Trophoblast cell (in vitro differentiated cells and primary cell): ENCODE results near the gene GCLC.
"Not testable (repeated sequence)": the region's sequence is repeated elsewhere in the genome, so short reads cannot be mapped to it uniquely, and the experiment has no call there.

Source experiments
- DNase-seq, 2 donors: peaks; one replicate each; pipeline ENCODE4 v3.0.0-alpha.2; 2016
- H2AFZ ChIP-seq: 2 replicates; pipeline ENCODE4 v1.6.1; 2013; ENCODE audit warnings: low read length, moderate library complexity, mild to moderate bottlenecking; ENCODE audit not compliant: insufficient read depth, poor library complexity
- H2AK5ac ChIP-seq: 2 replicates; pipeline ENCODE4 v1.6.1; 2013; ENCODE audit warnings: mild to moderate bottlenecking, low read length
- H2BK120ac ChIP-seq: 2 replicates; pipeline ENCODE4 v1.6.1; 2013; ENCODE audit warnings: low read length, mild to moderate bottlenecking, moderate library complexity; ENCODE audit not compliant: insufficient read depth, poor library complexity
- H2BK12ac ChIP-seq: 2 replicates; pipeline ENCODE4 v1.6.1; 2013; ENCODE audit warnings: mild to moderate bottlenecking, low read length, moderate library complexity
- H2BK5ac ChIP-seq: 2 replicates; pipeline ENCODE4 v1.6.1; 2013; ENCODE audit warnings: low read length, low read depth, moderate library complexity, mild to moderate bottlenecking; ENCODE audit not compliant: poor library complexity
- H3K14ac ChIP-seq: 2 replicates; pipeline ENCODE4 v1.6.1; 2013; ENCODE audit warnings: mild to moderate bottlenecking, low read length
- H3K18ac ChIP-seq: 2 replicates; pipeline ENCODE4 v1.6.1; 2013; ENCODE audit warnings: mild to moderate bottlenecking, low read length
- H3K23ac ChIP-seq: 2 replicates; pipeline ENCODE4 v1.6.1; 2013; ENCODE audit warnings: low read length
- H3K27ac ChIP-seq: 2 replicates; pipeline ENCODE4 v1.5.1; 2013; ENCODE audit warnings: low read depth, mild to moderate bottlenecking, inconsistent platforms, low read length, moderate library complexity
- H3K27me3 ChIP-seq: 2 replicates; pipeline ENCODE4 v1.6.1; 2013; ENCODE audit warnings: inconsistent platforms, mild to moderate bottlenecking, low read length, moderate library complexity; ENCODE audit not compliant: insufficient read depth
- H3K36me3 ChIP-seq, 2 experiments: 1 replicate in 1 of 2; 2 replicates in 1 of 2; pipeline ENCODE4 v1.6.1; 2013; ENCODE audit warnings: low read length in 2 of 2, mild to moderate bottlenecking in 2 of 2, moderate library complexity in 1 of 2; ENCODE audit not compliant: insufficient read depth in 2 of 2, control insufficient read depth in 1 of 2
- H3K4ac ChIP-seq: 2 replicates; pipeline ENCODE4 v1.6.1; 2013; ENCODE audit warnings: low read depth, mild to moderate bottlenecking, low read length, moderate library complexity
- H3K4me1 ChIP-seq, 2 experiments: 1 replicate in 1 of 2; 2 replicates in 1 of 2; pipeline ENCODE4 v1.6.1; 2013; ENCODE audit warnings: low read length in 2 of 2, mild to moderate bottlenecking in 2 of 2, moderate library complexity in 1 of 2; ENCODE audit not compliant: insufficient read depth in 2 of 2, control insufficient read depth in 1 of 2
- H3K4me2 ChIP-seq: 2 replicates; pipeline ENCODE4 v1.6.1; 2013; ENCODE audit warnings: inconsistent platforms, mild to moderate bottlenecking, low read length, moderate library complexity
- H3K4me3 ChIP-seq: 2 replicates; pipeline ENCODE4 v1.5.1; 2013; ENCODE audit warnings: mild to moderate bottlenecking, low read depth, low read length, inconsistent platforms
- H3K79me1 ChIP-seq: one replicate; pipeline ENCODE4 v1.6.1; 2013; ENCODE audit warnings: low read length
- H3K79me2 ChIP-seq: 2 replicates; pipeline ENCODE4 v1.6.1; 2013; ENCODE audit warnings: low read length, mild to moderate bottlenecking; ENCODE audit not compliant: control insufficient read depth, insufficient read depth, poor library complexity
- H3K9ac ChIP-seq: 2 replicates; pipeline ENCODE4 v1.6.1; 2013; ENCODE audit warnings: mild to moderate bottlenecking, low read length
- H3K9me3 ChIP-seq: 2 replicates; pipeline ENCODE4 v1.6.1; 2013; ENCODE audit warnings: low read depth, mild to moderate bottlenecking, control low read depth, inconsistent platforms, low read length; ENCODE audit not compliant: insufficient read depth
- H4K12ac ChIP-seq: 2 replicates; pipeline ENCODE4 v1.6.1; 2013; ENCODE audit warnings: low read depth, mild to moderate bottlenecking, low read length, moderate library complexity
- H4K8ac ChIP-seq: 2 replicates; pipeline ENCODE4 v1.6.1; 2013; ENCODE audit warnings: low read depth, mild to moderate bottlenecking, low read length, moderate library complexity
- H4K91ac ChIP-seq: one replicate; pipeline ENCODE4 v1.6.1; 2013; ENCODE audit warnings: low read depth, mild to moderate bottlenecking, low read length, moderate library complexity
- WGBS: extraction: QIAGEN DNeasy Blood & Tissue Kit; methylation state at CpG from one replicate; pipeline ENCODE4 v1.1.7; 2013; ENCODE audit warnings: missing lambda C conversion rate; ENCODE audit not compliant: insufficient read length, insufficient coverage; ENCODE audit errors: extremely low coverage; 5-methylcytosine and 5-hydroxymethylcytosine counted together

The GCLC gene

DNA sequence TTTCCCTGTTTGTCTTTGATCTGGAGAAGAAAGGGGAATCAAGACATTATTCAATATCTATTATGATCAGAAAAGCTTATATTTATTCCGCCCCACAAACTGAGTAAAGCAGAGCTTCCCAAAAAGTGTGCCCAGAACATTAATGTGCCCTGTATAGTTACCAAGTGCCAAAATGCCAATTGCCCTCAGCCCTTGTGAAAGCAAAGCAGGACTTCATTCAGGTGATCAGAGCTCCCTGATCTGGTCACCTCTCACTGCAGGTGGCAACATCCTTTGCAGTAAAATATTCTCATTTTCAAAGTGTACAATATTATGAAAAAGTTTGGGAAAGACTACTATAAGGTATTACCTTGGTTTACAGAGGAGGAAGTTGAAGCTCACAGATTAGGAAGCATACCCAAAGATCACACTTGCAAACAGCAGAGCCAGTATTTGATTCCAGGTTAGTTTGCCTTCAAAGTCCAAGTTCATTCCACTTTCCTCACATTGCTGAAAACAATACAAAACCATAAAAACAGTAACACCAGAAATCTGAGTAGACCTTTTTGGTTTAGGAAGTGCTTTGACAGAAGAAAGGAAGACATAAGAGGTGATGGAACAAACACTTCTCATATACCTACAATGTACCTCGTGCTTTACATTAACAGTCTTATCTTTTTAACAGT lies 19.6 kb upstream of the GCLC start:
- H3K23ac ChIP-seq, result no peak overlapping the region
- no peak overlapping the region for H3K9ac ChIP-seq
- no peaks in the 10 kb centered on the region for H3K36me3 ChIP-seq
- H3K9me3 ChIP-seq, result peaks cover 2% of the 10 kb centered on the region
- no peak overlapping the region for H2AFZ ChIP-seq
- no CpG with 5 or more reads among the region's 2 CpGs for WGBS
- no peak overlapping the region for H4K91ac ChIP-seq
- H3K27me3 ChIP-seq, result no peaks in the 10 kb centered on the region
- no peak overlapping the region for H3K18ac ChIP-seq
- no peak overlapping the region for H2BK12ac ChIP-seq
- no peak overlapping the region for H3K4ac ChIP-seq
- no peak overlapping the region for H2AK5ac ChIP-seq
- H4K8ac ChIP-seq, result no peak overlapping the region
- H3K27ac ChIP-seq, result no peak overlapping the region
- H2BK5ac ChIP-seq, result no peak overlapping the region
- no peaks in the 10 kb centered on the region for H3K79me2 ChIP-seq
- H3K14ac ChIP-seq, result no peak overlapping the region
- H3K4me2 ChIP-seq, result no peak overlapping the region
- no peak overlapping the region for H4K12ac ChIP-seq
- no peak overlapping the region for H3K4me3 ChIP-seq
- H2BK120ac ChIP-seq, result no peak overlapping the region
- no peak for DNase-seq
- no peaks in the 10 kb centered on the region for H3K4me1 ChIP-seq
- no peaks in the 10 kb centered on the region for H3K79me1 ChIP-seq

DNA sequence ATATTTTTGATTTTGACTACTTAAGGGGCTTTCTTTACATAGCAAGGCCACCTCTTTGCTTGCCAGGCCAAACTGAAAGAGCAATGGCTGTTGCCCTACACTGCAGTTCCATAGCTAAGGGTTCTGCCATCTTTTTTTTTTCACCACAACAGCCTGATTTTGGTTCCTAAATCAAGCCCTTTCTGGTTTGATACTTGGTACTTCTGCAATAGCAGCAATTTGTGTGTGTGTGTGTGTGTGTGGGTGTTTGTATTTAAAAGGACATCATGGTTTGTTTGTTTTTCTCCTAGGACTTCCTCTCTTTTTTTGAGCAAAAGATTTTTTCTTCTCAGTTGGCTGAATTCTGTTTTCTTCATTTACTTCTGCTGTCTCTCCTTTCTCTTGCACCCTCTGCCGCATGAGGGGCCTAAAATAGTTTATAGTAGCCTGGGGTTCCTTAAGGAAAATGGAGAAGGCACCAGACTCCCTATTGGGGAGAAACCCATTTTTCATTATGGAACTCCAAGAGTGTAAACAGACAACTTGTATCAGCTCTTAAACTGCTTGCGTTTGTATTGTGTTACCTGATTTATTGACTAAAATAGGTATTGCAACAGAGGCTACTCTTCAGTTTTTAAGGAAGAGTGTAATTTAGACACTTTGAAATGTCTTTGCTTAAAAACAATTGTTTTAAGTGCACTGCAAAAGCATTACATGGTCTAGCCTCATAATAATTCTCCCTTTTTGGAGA lies 12.2 kb upstream of the GCLC start:
- DNase-seq, result no peak
- no peak overlapping the region for H3K4me3 ChIP-seq
- H3K4me2 ChIP-seq, result no peak overlapping the region
- whole genome bisulfite sequencing, result no CpG with 5 or more reads among the region's 2 CpGs
- no peak overlapping the region for H4K12ac ChIP-seq
- no peak overlapping the region for H2BK120ac ChIP-seq
- H2BK12ac ChIP-seq, result no peak overlapping the region
- no peak overlapping the region for H2AFZ ChIP-seq
- H3K27ac ChIP-seq, result no peak overlapping the region
- no peak overlapping the region for H3K18ac ChIP-seq
- H3K79me2 ChIP-seq, result no peaks in the 10 kb centered on the region
- H3K9me3 ChIP-seq, result peaks cover 3% of the 10 kb centered on the region
- no peak overlapping the region for H4K91ac ChIP-seq
- H2BK5ac ChIP-seq, result no peak overlapping the region
- no peaks in the 10 kb centered on the region for H3K27me3 ChIP-seq
- no peak overlapping the region for H4K8ac ChIP-seq
- no peak overlapping the region for H3K23ac ChIP-seq
- H3K79me1 ChIP-seq, result no peaks in the 10 kb centered on the region
- no peaks in the 10 kb centered on the region for H3K36me3 ChIP-seq
- no peak overlapping the region for H3K9ac ChIP-seq
- H2AK5ac ChIP-seq, result no peak overlapping the region
- no peak overlapping the region for H3K4ac ChIP-seq
- H3K14ac ChIP-seq, result no peak overlapping the region
- no peaks in the 10 kb centered on the region for H3K4me1 ChIP-seq

DNA sequence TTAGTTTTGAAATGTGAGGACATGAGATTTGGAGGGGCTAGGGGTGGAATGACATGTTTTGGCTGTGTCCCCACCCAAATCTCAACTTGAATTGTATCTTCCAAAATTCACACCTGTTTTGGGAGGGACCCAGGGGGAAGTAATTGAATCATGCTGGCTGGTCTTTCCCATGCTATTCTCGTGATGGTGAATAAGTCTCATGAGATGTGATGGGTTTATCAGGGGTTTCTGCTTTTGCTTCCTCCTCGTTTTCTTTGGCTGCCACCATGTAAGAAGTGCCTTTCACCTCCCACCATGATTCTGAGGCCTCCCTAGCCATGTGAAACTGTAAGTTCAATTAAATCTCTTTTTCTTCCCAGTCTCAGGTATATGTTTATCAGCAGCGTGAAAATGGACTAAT lies 8.7 kb upstream of the GCLC start:
- H4K12ac ChIP-seq, H4K91ac ChIP-seq, H3K4ac ChIP-seq, H3K9ac ChIP-seq, H3K18ac ChIP-seq, H3K14ac ChIP-seq, H2AFZ ChIP-seq, H3K4me2 ChIP-seq, DNase-seq, H3K79me1 ChIP-seq, H3K27ac ChIP-seq, H2AK5ac ChIP-seq, H3K36me3 ChIP-seq, H3K23ac ChIP-seq, H3K79me2 ChIP-seq, H3K4me3 ChIP-seq, H3K9me3 ChIP-seq, H2BK120ac ChIP-seq, H3K27me3 ChIP-seq, H2BK5ac ChIP-seq, H2BK12ac ChIP-seq, H4K8ac ChIP-seq, H3K4me1 ChIP-seq: not testable (repeated sequence)
- no CpG with 5 or more reads among the region's 3 CpGs for WGBS

DNA sequence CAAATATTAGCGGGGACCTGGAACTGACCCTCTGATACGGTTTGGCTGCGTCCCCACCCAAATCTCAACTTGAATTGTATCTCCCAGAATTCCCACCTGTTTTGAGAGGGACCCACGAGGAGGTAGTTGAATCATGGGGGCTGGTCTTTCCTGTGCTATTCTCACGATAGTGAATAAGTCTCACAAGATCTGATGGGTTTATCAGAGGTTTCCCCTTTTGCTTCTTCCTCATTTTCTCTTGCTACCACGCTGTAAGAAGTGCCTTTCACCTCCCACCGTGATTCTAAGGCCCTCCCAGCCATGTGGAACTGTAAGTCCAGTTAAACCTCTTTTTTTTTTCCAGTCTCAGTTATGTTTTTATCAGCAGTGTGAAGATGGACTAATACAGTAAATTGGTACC lies 6.8 kb upstream of the GCLC start:
- not testable (repeated sequence) for H3K4ac ChIP-seq, H3K14ac ChIP-seq, H2BK5ac ChIP-seq, H3K36me3 ChIP-seq, H3K4me3 ChIP-seq, H3K27me3 ChIP-seq, H3K23ac ChIP-seq, H2AFZ ChIP-seq, H3K9me3 ChIP-seq, DNase-seq, H3K9ac ChIP-seq, H3K79me2 ChIP-seq, H4K8ac ChIP-seq, H2AK5ac ChIP-seq, H2BK12ac ChIP-seq, H2BK120ac ChIP-seq, H4K12ac ChIP-seq, H3K4me1 ChIP-seq, H3K18ac ChIP-seq, H3K4me2 ChIP-seq, H3K79me1 ChIP-seq, H4K91ac ChIP-seq, H3K27ac ChIP-seq
- no CpG with 5 or more reads among the region's 7 CpGs for WGBS
